Transverse colon (tissue), 4 donors: Measurements from ENCODE around the gene SMC3. TPM values are rescaled to one million over a fixed set of nuclear protein-coding genes. Genes with fewer than 3 reads are reported as not detected.

Experiments used
- DNase-seq: peaks from one replicate; pipeline ENCODE4 v3.0.0-alpha.2; 2019
- H3K27ac ChIP-seq, 4 donors: fragments of 200-600 bp; sonication (generic); 2 replicates each; pipeline ENCODE4 v1.5.1; 2016 to 2018; ENCODE audit warnings: inconsistent platforms in 4 of 4
- H3K27me3 ChIP-seq: fragments of 200-600 bp; sonication (generic); 2 replicates; pipeline ENCODE4 v1.5.1; 2017; ENCODE audit warnings: inconsistent platforms
- H3K36me3 ChIP-seq, 4 donors: fragments of 200-600 bp; sonication (generic); 2 replicates each; pipeline ENCODE4 v1.5.1; 2017 to 2019; ENCODE audit warnings: inconsistent platforms in 4 of 4
- H3K4me1 ChIP-seq, 4 donors: fragments of 200-600 bp; sonication (generic); 2 replicates each; pipeline ENCODE4 v1.5.1; 2017 to 2020; ENCODE audit warnings: inconsistent platforms in 4 of 4
- H3K4me3 ChIP-seq, 4 donors: fragments of 200-600 bp; sonication (generic); 1 replicate in 1 of 4; 2 replicates in 3 of 4; pipeline versions ENCODE4 v1.5.1 to v1.6.1; 2017 to 2019; ENCODE audit warnings: inconsistent platforms in 4 of 4
- H3K9me3 ChIP-seq, 2 donors: fragments of 200-600 bp; sonication (generic); 2 replicates each; pipeline ENCODE4 v1.5.1; 2017 to 2019; ENCODE audit warnings: inconsistent platforms in 2 of 2
- CTCF ChIP-seq, 5 experiments: fragments of 200-600 bp in 3 of 5; fragments of 450-650 bp in 2 of 5; sonication (generic) in 3 of 5; IDR thresholded peaks; 1 replicate in 2 of 5; 2 replicates in 3 of 5; pipeline ENCODE4 v1.5.1; 2016 to 2017; ENCODE audit warnings: antibody characterized with exemption in 5 of 5, inconsistent platforms in 3 of 5, mild to moderate bottlenecking in 2 of 5, moderate library complexity in 1 of 5
- EP300 ChIP-seq: sonication (generic); formaldehyde crosslinking; IDR thresholded peaks from one replicate; pipeline ENCODE4 v1.6.1; 2017; ENCODE audit warnings: antibody characterized with exemption, low read depth
- POLR2A ChIP-seq: fragments of 450-650 bp; IDR thresholded peaks from one replicate; pipeline ENCODE4 v1.6.1; 2016; ENCODE audit warnings: antibody characterized with exemption, mild to moderate bottlenecking, moderate library complexity
- POLR2AphosphoS5 ChIP-seq, 3 donors: sonication (generic); formaldehyde crosslinking; IDR thresholded peaks; one replicate each; pipeline ENCODE4 v1.6.1; 2016; ENCODE audit warnings: antibody characterized with exemption in 3 of 3
- WGBS, 2 donors: methylation state at CpG; one replicate each; pipeline ENCODE4 v1.1.5; 2018; ENCODE audit warnings: low coverage in 1 of 2; 5-methylcytosine and 5-hydroxymethylcytosine counted together
- in situ Hi-C, 4 donors: fragments of 200-750 bp; cut with MboI; loops; one replicate each; pipeline versions ENCODE4 v1.15.0 to v1.15.1; 2017; ENCODE audit warnings: low sequenced_read_pairs in 3 of 4, low pct_ligation_motif_present in 1 of 4, low pct_unique_long_range_greater_than_20kb in 1 of 4
- intact Hi-C: fragments of 100-400 bp; cut with DNase I; formaldehyde crosslinking; loops from one replicate; pipeline ENCODE4 v1.15.1; 2023; ENCODE audit warnings: low total_unique reads
- total RNA-seq, 4 donors: library from RNA; depleted of rRNA; stranded (reverse); fragments of >200 nt; gene quantifications; one replicate each; pipeline ENCODE4 v1.1.0, GENCODE V29; 2016

The SMC3 gene
- total RNA-seq, 4 donors from 2014 or later: 16.8 to 31.9 (median 21.1) TPM

GRCh38 chr10:110632591-110633215 is 65.2 kb downstream of the SMC3 start:
- intact Hi-C loops: no loop called here
- 80 to 92% methylated on average over 1 of the region's 1 CpG for WGBS, 2 donors
- in situ Hi-C loops: no loop called here
- no peak for TF ChIP-seq POLR2AphosphoS5 (IDR thresholded peaks at IDR 0.05)
- H3K27ac ChIP-seq: no peak overlapping the region
- peaks cover 3% of the 10 kb centered on the region for H3K27me3 ChIP-seq
- no peak overlapping the region for H3K4me3 ChIP-seq
- H3K4me1 ChIP-seq: peaks cover 0 to 9% (median 7%) of the 10 kb centered on the region in 4 donors
- H3K36me3 ChIP-seq: no peaks in the 10 kb centered on the region
- DNase-seq: no peak
- H3K9me3 ChIP-seq: no peaks in the 10 kb centered on the region

GRCh38 chr10:110634527-110635209 is 67.2 kb downstream of the SMC3 start:
- Histone ChIP-seq H3K4me1 (peaks cover 0 to 6% (median 4%) of the 10 kb centered on the region in 4 donors), H3K4me3 (no peak overlapping the region), H3K9me3 (no peaks in the 10 kb centered on the region), H3K27ac (no peak overlapping the region), H3K36me3 (no peaks in the 10 kb centered on the region), H3K27me3 (peaks cover 7% of the 10 kb centered on the region)
- intact Hi-C loops (no loop called here), in situ Hi-C loops (no loop called here)
- TF ChIP-seq EP300: no peak
- TF ChIP-seq CTCF (IDR thresholded peaks at IDR 0.05): no peak
- TF ChIP-seq POLR2A: no peak
- TF ChIP-seq POLR2AphosphoS5 (IDR thresholded peaks at IDR 0.05): no peak
- peak; percentile 70 for DNase-seq
- WGBS, 2 donors: 38 to 49% methylated on average over 3 to 9 of the region's 9 CpGs

- Histone ChIP-seq H3K9me3 (no peaks in the 10 kb centered on the region), H3K27me3 (peaks cover 20% of the 10 kb centered on the region), H3K27ac (peak overlapping the region in 2 of 4 donors; percentile 48 to 54), H3K4me3 (no peak overlapping the region), H3K4me1 (peaks cover 0 to 3% (median 0%) of the 10 kb centered on the region in 4 donors), H3K36me3 (no peaks in the 10 kb centered on the region)
- TF ChIP-seq EP300 (no peak), POLR2A (no peak), POLR2AphosphoS5 (IDR thresholded peaks at IDR 0.05) (no peak), CTCF (IDR thresholded peaks at IDR 0.05) (no peak)
- no peak for DNase-seq
- intact Hi-C loops (no loop called here), in situ Hi-C loops (no loop called here)
- 67 to 93% methylated on average over 1 to 2 of the region's 2 CpGs for WGBS, 2 donors
These were observed 69.1 kb downstream of the SMC3 start for GRCh38 chr10:110636572-110636931.

GRCh38 chr10:110636932-110637557 is 69.5 kb downstream of the SMC3 start:
- in situ Hi-C loops: no loop called here
- 61% methylated on average over 6 of the region's 6 CpGs; no CpG with 5 or more reads in 1 of the 2 donors for WGBS, 2 donors
- DNase-seq: no peak
- Histone ChIP-seq H3K4me1 (peaks cover 0 to 3% (median 0%) of the 10 kb centered on the region in 4 donors), H3K9me3 (no peaks in the 10 kb centered on the region), H3K4me3 (no peak overlapping the region), H3K36me3 (no peaks in the 10 kb centered on the region), H3K27me3 (peaks cover 25% of the 10 kb centered on the region), H3K27ac (peak overlapping the region in 3 of 4 donors; percentile 48 to 54 (median 49))
- intact Hi-C loops: no loop called here
- TF ChIP-seq POLR2AphosphoS5 (IDR thresholded peaks at IDR 0.05) (no peak), CTCF (IDR thresholded peaks at IDR 0.05) (no peak), EP300 (no peak), POLR2A (no peak)
